NCI-H128 (cell line): Measurements from ENCODE around the gene ATP8B4.

Source experiments
- DNase-seq: peaks from one replicate; lab custom pipeline; 2025; ENCODE audit not compliant: unreplicated experiment; lab: John Stamatoyannopoulos, UW

Gene ATP8B4

DNA sequence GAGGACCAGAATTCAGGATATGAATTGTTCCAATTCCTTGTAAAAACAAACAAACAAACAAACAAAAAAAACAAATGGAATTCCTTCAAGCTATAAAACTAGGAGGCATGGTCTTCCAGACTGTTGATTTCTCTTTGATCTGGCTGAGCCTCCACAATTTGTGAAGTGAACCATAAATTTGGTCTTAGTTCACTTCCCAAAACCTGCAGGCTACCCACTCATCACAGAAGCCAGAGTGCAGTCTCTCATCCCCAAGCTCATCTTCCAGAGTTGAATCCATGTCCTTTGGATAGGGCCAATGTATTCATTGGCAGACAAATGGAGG, 294.3 kb downstream of the ATP8B4 start:
- DNase-seq, result no peak

DNA sequence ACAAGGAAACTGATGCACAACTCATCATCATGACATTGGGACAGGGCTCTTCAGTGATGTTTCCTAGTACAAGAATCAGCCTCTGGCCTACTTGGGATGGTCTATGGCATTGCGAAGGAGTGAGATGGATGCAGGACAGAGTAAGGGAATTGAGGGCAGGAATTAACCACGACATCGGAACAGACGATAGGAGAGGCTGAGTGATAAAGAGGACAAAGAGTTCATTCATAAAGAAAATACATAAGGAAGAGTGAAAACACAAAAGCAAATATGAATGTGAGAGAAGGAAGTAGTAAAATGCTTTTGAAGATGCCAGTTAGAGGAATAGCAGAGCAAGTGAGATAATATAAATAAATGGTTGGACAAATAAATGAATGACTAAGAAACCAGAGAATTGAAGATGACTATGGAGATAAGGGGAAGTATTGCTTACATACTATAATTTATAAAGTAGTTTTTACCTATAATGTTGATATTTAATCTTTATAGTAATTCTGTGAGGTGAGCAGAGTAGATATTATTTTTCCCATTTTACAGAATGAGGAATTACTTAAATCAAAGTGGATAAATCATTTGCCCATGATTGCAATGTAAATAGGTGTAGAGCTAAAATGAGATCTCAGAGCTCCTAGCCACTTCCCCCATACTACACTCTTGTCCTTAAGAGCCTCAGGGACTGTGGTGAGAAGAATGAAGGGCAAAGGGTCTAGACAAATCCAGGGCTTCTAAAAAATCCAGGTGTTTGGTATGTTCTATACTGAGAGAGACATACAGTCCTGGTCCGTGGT, 294.9 kb downstream of the ATP8B4 start:
- no peak for DNase-seq

DNA sequence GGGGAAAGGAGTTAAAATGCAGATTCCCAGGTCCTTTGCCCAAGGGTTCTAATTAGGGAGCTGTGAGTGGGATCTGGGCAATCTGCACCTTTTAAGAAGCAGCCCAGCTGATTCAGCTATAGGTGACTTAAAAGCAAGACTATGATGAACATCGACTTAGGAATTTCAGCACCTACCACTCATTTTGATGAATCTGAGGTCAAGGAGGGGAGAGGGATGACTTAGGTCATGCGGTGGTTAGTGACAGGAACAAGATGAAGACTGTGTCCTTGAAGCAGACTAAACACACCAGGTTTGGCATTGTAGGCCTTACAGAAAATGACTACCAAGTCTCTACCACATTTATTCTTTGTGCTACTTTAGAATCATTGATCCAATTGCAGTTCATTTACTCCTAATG, 301.9 kb downstream of the ATP8B4 start:
- DNase-seq, result no peak

DNA sequence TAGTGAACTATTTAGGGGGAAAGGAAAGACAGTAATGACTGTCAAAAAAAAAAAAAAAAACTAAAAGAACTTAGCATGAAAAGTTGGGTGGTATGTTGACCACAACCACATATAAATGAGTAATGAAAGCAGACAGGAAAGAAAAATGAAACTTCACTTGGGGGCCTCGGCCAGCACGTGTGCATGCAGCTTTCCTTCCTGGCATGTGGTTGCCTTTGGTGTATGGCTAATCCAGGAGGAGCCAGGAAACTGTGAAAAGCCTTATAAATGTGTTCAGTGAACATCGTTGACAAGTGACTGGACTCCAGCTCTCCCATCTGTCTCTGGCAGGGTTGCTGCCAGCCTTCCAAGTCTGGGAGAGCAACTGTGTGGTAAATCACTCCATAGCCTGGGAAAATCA, 303.1 kb downstream of the ATP8B4 start:
- DNase-seq, result no peak

DNA sequence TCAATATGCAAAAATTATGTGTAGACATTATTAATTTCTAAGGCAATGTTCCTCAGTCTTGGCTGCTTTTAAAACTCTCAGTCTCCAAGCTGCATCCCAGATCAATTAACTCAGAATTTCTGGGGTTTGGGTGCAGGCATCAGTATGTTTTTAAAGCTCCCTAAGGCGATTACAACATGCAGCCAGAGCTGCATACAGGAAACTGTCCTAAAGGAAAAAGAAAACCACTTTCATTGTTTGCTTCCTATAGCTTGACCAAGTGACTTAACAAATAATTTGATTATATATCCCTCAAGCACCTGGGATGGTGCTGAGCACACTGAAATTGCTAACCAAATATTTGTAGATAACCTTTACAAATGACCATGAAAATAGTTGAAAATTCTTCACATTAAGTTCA, 303.5 kb downstream of the ATP8B4 start:
- no peak for DNase-seq

DNA sequence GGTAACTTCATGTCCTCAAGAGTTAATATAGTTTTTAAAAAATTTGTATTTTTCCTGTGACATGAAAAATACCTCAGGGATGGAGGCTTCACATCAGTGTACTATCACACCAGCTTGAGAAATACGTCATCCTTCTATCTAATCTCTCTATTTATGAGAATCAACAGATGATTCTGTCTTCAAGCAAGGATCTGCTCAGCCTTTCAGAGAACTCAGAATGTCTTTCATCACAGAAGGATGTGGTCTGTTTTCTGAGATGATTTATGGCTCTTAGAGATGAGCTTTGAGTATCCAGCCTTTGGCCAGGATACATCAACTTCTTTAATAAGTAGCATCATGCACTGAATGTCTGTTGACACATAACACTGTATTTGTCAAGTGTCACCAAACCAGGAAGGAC, 304.3 kb downstream of the ATP8B4 start:
- no peak for DNase-seq

DNA sequence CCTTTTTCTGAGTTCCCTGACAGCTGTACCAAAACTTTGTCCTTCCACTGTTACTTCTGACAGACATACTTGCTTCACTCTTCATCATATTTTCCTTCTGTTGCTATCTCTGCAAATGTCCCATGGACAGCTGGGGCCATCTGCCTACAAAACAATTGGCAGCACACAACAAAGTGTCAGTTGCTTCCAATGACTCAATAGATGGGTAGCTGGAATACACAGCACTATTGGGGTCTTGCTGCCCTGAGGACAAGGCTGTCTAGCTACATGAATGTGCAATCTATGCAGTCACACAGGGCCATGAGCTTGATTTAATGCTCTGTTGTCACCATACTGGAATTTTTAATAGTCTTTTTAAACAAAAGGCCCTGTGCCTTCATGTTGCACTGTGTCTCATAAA, 305.4 kb downstream of the ATP8B4 start:
- DNase-seq, result no peak

DNA sequence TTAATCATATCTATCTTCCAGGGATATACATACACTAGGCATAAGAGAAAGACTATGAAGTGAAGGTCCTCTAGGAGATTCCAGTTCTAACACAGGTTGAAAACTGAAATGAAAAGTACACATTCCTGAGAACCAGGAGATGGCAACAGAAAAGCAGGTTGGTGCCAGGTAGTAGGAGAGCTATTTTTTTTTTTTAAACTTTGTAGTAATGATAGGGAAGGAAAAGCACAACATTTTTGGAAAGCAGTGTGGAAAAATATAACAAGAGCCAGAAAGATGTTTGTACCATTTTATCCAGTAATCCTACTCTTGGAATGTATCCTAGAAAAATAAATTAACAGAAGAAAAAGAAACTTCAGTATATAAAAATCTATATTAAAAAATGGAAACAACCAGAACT, 308.3 kb downstream of the ATP8B4 start:
- no peak for DNase-seq

DNA sequence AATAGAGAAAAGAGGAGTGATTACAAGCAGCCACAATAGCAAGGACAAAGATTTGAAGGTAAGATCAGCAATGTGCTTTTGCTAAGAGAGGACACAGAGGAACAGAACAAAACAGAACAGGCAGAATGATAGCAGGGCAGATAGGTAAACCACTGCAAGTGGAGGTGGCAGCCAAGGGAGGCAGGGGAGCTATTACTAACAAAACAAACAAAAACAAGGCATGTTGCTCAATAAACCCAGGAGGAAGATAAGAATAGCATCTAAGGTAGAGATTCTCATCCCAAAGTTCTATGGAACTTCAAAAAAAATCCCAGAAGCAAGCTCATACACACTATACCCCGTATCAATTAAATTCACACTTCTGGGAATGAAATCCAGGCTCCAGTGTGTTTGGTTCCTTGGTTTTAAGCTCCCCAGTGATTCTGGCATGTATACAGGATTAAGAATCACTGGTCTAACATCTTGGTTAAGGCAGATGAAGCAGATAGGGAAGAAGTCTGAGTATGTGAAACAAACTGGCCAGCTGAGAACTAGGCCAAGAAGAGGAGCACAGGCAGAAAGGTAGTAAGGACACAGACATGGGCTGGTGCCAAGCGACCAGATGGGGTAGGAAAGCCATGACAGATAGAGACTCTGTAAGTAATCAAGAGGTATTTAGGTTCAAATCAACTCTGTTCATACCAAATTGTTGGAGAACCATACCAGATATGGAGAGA, 309.0 kb downstream of the ATP8B4 start:
- DNase-seq, result no peak

DNA sequence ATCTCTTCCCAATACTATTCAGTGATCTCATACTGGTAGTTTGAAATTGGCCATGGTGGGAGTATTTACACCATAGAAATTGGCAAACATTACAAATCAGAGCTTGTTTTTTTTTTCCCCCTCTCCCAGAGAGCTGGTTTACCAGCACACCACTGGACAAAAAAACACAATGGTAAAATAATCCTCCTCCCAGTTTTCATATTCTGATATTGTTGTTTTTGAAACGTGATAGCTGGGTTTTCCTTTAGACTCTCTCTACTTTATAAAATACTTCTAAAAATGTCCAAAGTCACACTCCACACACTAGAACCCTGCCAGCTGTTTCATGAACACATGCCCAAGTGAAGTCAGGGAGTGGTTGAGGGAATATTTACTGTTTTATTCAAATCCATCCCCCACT, 310.7 kb downstream of the ATP8B4 start:
- DNase-seq, result no peak
